ENCODE measurements around the gene RBP7. TPM values are rescaled to one million over a fixed set of nuclear protein-coding genes. Genes with fewer than 3 reads are reported as not detected.
A peak's percentile ranks its signal among the peaks of the same experiment; 100 is the strongest.

RBP7 gene
- total RNA-seq, 6 donors from 2014 or later, result 1.7 to 15.9 (median 4.3) TPM; not detected in 1

- peaks cover 0 to 6% (median 0%) of the 10 kb centered on the region in 4 donors for H3K36me3 ChIP-seq
- ATAC-seq (ENCODE audit: low FRiP score in 2 of 2) (no peak), DNase-seq (no peak)
- H3K27me3 ChIP-seq, result no peaks in the 10 kb centered on the region
- H3K27ac ChIP-seq, result no peak overlapping the region
- H3K4me3 ChIP-seq, result no peak overlapping the region
- TF ChIP-seq CTCF (IDR thresholded peaks at IDR 0.05) (no peak), POLR2A (IDR thresholded peaks at IDR 0.05) (no peak), EP300 (IDR thresholded peaks at IDR 0.05) (no peak)
- H3K4me1 ChIP-seq, result peaks cover 4 to 46% (median 24%) of the 10 kb centered on the region in 4 donors
- WGBS, 2 donors, result 89 to 90% methylated on average over 5 of the region's 5 CpGs
- no peaks in the 10 kb centered on the region for H3K9me3 ChIP-seq
Measured at GRCh38 chr1:10061276-10061675, 64.2 kb downstream of the RBP7 start.

GRCh38 chr1:10063878-10064277 lies 66.8 kb downstream of the RBP7 start:
- no peak for ATAC-seq (ENCODE audit: low FRiP score in 2 of 2)
- Histone ChIP-seq H3K36me3 (peaks cover 0 to 6% (median 0%) of the 10 kb centered on the region in 4 donors), H3K4me1 (peaks cover 16 to 37% (median 22%) of the 10 kb centered on the region in 4 donors), H3K9me3 (no peaks in the 10 kb centered on the region), H3K4me3 (no peak overlapping the region), H3K27me3 (no peaks in the 10 kb centered on the region), H3K27ac (no peak overlapping the region)
- DNase-seq, result no peak
- TF ChIP-seq POLR2A (IDR thresholded peaks at IDR 0.05), result no peak
- TF ChIP-seq POLR2AphosphoS5 (IDR thresholded peaks at IDR 0.05), result no peak
- no peak for TF ChIP-seq EP300 (IDR thresholded peaks at IDR 0.05)
- TF ChIP-seq CTCF (IDR thresholded peaks at IDR 0.05), result no peak
- 84 to 85% methylated on average over 7 of the region's 7 CpGs for whole genome bisulfite sequencing, 2 donors

DNA sequence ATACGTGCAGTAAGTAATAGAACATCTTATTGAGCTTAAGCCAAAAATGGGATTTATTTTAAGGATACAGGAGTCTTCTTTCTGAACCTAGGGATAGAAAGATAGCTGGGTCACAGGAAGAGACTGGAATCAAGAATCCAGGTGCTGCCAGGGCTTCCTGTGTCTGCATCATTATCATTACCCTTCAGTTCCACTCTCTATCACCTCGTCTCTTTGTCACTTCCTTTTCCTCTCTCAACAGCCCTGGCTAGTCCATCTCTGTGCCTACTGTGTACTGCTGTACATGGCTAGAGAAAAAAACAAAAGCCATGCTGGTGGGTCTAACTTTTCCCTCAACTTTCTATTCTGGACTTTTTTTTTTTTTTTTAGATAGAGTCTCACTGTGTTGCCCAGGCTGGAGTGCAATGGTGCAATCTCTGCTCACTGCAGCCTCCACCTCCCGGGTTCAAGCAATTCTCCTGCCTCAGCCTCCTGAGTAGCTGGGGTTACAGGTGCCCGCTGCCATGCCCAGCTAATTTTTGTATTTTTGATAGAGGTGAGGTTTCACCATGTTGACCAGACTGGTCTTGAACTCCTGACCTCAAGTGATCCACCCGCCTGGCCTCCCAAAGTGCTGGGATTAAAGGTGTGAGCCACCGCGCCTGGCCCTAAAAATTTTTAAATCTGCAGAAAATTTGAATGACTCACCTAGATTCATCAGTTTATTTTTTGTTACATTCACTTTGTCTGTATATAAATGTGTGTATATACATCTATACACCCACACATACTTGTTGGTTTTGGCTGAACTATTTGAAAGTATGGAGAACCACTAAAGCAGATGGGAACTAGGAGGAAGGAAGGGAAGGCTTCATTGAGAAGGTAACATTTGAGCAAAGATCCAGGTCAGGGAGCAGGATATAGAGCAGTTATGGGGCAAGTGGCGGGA lies 67.7 kb downstream of the RBP7 start:
- TF ChIP-seq POLR2A (IDR thresholded peaks at IDR 0.05) (no peak), CTCF (IDR thresholded peaks at IDR 0.05) (no peak), EP300 (IDR thresholded peaks at IDR 0.05) (no peak), POLR2AphosphoS5 (IDR thresholded peaks at IDR 0.05) (no peak)
- ATAC-seq (ENCODE audit: low FRiP score in 2 of 2), result no peak
- no peak overlapping the region for H3K4me3 ChIP-seq

DNA sequence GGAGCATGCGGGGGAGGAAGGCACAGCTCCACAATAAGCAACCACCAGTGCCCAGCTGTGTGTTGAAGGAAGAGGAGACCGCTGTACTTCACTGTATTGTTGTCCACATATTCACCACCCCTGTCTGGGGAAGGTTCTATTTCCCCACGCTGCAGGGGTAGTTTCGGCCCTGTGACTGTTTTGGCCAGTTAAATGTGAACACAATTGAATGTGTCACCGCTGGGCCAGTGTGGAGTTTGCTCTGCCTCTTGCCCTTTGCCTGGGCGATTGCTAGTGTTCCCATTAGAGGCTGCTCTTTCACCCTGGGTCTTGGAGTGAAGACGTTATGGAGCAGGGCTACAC lies 68.3 kb downstream of the RBP7 start:
- H3K4me1 ChIP-seq, result peaks cover 16 to 26% (median 22%) of the 10 kb centered on the region in 4 donors
- WGBS, 2 donors, result 71 to 78% methylated on average over 7 of the region's 7 CpGs
- H3K27me3 ChIP-seq, result no peaks in the 10 kb centered on the region
- no peaks in the 10 kb centered on the region for H3K9me3 ChIP-seq
- ATAC-seq (ENCODE audit: low FRiP score in 2 of 2), result peak; percentile 22 to 44
- H3K4me3 ChIP-seq, result no peak overlapping the region
- DNase-seq, result peak in 1 of 2 donors; percentile 35
- peak overlapping the region in 1 of 4 donors; percentile 2 for H3K27ac ChIP-seq
- no peaks in the 10 kb centered on the region for H3K36me3 ChIP-seq
- no peak for TF ChIP-seq POLR2A (IDR thresholded peaks at IDR 0.05)
- TF ChIP-seq POLR2AphosphoS5 (IDR thresholded peaks at IDR 0.05), result peak in 1 of 2 donors; percentile 14

More for the DNA sequence above, 67.7 kb downstream of the RBP7 start:
- no peaks in the 10 kb centered on the region for H3K36me3 ChIP-seq
- WGBS, 2 donors, result 85 to 88% methylated on average over 8 of the region's 8 CpGs
- no peak for DNase-seq
- no peaks in the 10 kb centered on the region for H3K9me3 ChIP-seq
- H3K27ac ChIP-seq, result peak overlapping the region in 1 of 4 donors; percentile 2
- no peaks in the 10 kb centered on the region for H3K27me3 ChIP-seq
- H3K4me1 ChIP-seq, result peaks cover 16 to 29% (median 22%) of the 10 kb centered on the region in 4 donors

Small RNA genes lying within 50 kb of the gene (small RNA-seq; reads per million reads assigned to genes)
- gene MIR5697, result 0 reads per million in 4 donors

Other genes starting within 250 kb of the RBP7 start
- gene CLSTN1, start 173.3 kb upstream of the RBP7 start, total RNA-seq, result 10 to 100 TPM; 35.6 to 82.7 (median 59.5) TPM
- gene CTNNBIP1, start 87.0 kb upstream of the RBP7 start, total RNA-seq, result 10 to 100 TPM; 39.8 to 85.8 (median 73.1) TPM
- 10 to 100 TPM in 5 of 6 donors, 1 to 10 TPM in 1; 9.4 to 28.7 (median 19.4) TPM for gene LZIC, start 53.8 kb upstream of the RBP7 start, total RNA-seq
- gene NMNAT1, start 53.8 kb upstream of the RBP7 start, total RNA-seq, result 10 to 100 TPM in 3 of 6 donors, 1 to 10 TPM in 3; 4.6 to 13.6 (median 8.5) TPM
- 10 to 100 TPM; 24.5 to 83.8 (median 42.8) TPM for gene UBE4B, start 35.7 kb downstream of the RBP7 start, total RNA-seq
- gene KIF1B, start 213.3 kb downstream of the RBP7 start, total RNA-seq, result 10 to 100 TPM; 29.4 to 67.1 (median 42.0) TPM